Nephron (organoid): ENCODE data around the gene CPED1.
"Not testable (repeated sequence)": the region's sequence is repeated elsewhere in the genome, so short reads cannot be mapped to it uniquely, and the experiment has no call there.

Experiments
- H3K27ac Mint-ChIP-seq, 3 experiments: 2 replicates each; pipeline ENCODE4 v1.8.0; 2020; ENCODE audit warnings: mixed read lengths in 3 of 3, mild to moderate bottlenecking in 2 of 3, moderate library complexity in 1 of 3
- H3K27me3 Mint-ChIP-seq: 2 replicates; pipeline ENCODE4 v1.8.0; 2021; ENCODE audit warnings: low read depth, mild to moderate bottlenecking, moderate library complexity, mixed read lengths
- H3K36me3 Mint-ChIP-seq: 2 replicates; pipeline ENCODE4 v1.8.0; 2020; ENCODE audit warnings: low read depth, mixed read lengths
- H3K4me1 Mint-ChIP-seq: 2 replicates; pipeline ENCODE4 v1.8.0; 2020; ENCODE audit warnings: mixed read lengths
- H3K4me3 Mint-ChIP-seq, 3 experiments: 2 replicates each; pipeline ENCODE4 v1.8.0; 2020; ENCODE audit warnings: mild to moderate bottlenecking in 3 of 3, mixed read lengths in 3 of 3, moderate library complexity in 2 of 3
- H3K9me3 Mint-ChIP-seq: 2 replicates; pipeline ENCODE4 v1.8.0; 2020; ENCODE audit warnings: mixed read lengths
- TF ChIP-seq, protein P1 (sequence below), 3 experiments: fragments of 200-600 bp; sonication (generic); IDR thresholded peaks; one replicate each; pipeline ENCODE4 v1.5.0; 2021; ENCODE audit warnings: antibody characterized with exemption in 3 of 3; ENCODE audit not compliant: unreplicated experiment in 3 of 3

CPED1 gene

GRCh38 chr7:121003986-121004685 lies 15.6 kb downstream of the CPED1 start:
- H3K36me3 Mint-ChIP-seq = peaks cover 14% of the 10 kb centered on the region
- H3K27me3 Mint-ChIP-seq = peaks cover 6% of the 10 kb centered on the region
- TF ChIP-seq, protein P1, sequence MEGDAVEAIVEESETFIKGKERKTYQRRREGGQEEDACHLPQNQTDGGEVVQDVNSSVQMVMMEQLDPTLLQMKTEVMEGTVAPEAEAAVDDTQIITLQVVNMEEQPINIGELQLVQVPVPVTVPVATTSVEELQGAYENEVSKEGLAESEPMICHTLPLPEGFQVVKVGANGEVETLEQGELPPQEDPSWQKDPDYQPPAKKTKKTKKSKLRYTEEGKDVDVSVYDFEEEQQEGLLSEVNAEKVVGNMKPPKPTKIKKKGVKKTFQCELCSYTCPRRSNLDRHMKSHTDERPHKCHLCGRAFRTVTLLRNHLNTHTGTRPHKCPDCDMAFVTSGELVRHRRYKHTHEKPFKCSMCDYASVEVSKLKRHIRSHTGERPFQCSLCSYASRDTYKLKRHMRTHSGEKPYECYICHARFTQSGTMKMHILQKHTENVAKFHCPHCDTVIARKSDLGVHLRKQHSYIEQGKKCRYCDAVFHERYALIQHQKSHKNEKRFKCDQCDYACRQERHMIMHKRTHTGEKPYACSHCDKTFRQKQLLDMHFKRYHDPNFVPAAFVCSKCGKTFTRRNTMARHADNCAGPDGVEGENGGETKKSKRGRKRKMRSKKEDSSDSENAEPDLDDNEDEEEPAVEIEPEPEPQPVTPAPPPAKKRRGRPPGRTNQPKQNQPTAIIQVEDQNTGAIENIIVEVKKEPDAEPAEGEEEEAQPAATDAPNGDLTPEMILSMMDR (IDR thresholded peaks at IDR 0.05; ENCODE audit: unreplicated experiment in 3 of 3) = no peak
- H3K4me3 Mint-ChIP-seq = no peak overlapping the region
- H3K4me1 Mint-ChIP-seq = peaks cover 53% of the 10 kb centered on the region
- no peaks in the 10 kb centered on the region for H3K9me3 Mint-ChIP-seq
- H3K27ac Mint-ChIP-seq = peak overlapping the region in 1 of 3 experiments; percentile 18

GRCh38 chr7:121005058-121005457 lies 16.5 kb downstream of the CPED1 start:
- not testable (repeated sequence) for H3K4me3 Mint-ChIP-seq, H3K27me3 Mint-ChIP-seq, H3K9me3 Mint-ChIP-seq, H3K27ac Mint-ChIP-seq
- Mint-ChIP-seq H3K4me1 (peaks cover 51% of the 10 kb centered on the region), H3K36me3 (peaks cover 14% of the 10 kb centered on the region)

DNA sequence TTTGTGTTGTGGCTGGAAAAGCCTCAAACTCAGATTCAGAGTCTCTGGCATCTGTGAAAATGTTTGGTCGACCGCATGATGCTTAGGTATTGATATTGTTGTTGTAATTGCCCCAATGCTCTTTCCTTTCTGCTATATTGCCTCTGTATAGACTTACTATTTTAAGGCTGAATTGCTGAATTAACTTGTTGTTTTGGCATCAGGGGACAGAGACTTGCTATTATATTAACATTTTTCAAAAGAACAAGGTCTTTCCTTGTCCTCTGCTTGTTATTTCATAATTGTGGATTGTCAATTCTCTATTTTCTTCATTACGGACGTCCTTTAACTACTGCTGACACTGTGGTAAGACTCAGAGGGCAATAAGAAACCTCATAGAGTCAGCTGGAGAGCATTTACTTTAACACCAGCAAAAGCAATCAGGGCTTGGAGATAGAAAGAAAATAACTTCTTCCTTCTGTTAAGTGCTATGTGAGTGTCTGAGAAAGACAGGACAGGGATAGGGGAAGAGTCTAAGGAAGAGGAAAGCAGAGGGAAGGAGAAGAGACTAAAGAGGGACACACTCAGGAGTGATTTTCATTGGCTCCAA lies 17.6 kb downstream of the CPED1 start:
- Mint-ChIP-seq H3K27me3 (peaks cover 6% of the 10 kb centered on the region), H3K9me3 (no peaks in the 10 kb centered on the region), H3K4me3 (no peak overlapping the region), H3K4me1 (peaks cover 42% of the 10 kb centered on the region), H3K36me3 (peaks cover 14% of the 10 kb centered on the region), H3K27ac (peak overlapping the region; percentile 35 to 66 (median 65))
- TF ChIP-seq, protein P1 (IDR thresholded peaks at IDR 0.05; ENCODE audit: unreplicated experiment in 3 of 3) = no peak

- TF ChIP-seq, protein P1 (IDR thresholded peaks at IDR 0.05; ENCODE audit: unreplicated experiment in 3 of 3) = no peak
- Mint-ChIP-seq H3K9me3 (no peaks in the 10 kb centered on the region), H3K4me3 (no peak overlapping the region), H3K4me1 (peaks cover 37% of the 10 kb centered on the region), H3K36me3 (peaks cover 14% of the 10 kb centered on the region), H3K27me3 (peaks cover 6% of the 10 kb centered on the region), H3K27ac (peak overlapping the region; percentile 35 to 66 (median 65))
These were observed 18.3 kb downstream of the CPED1 start for GRCh38 chr7:121006711-121007315.

DNA sequence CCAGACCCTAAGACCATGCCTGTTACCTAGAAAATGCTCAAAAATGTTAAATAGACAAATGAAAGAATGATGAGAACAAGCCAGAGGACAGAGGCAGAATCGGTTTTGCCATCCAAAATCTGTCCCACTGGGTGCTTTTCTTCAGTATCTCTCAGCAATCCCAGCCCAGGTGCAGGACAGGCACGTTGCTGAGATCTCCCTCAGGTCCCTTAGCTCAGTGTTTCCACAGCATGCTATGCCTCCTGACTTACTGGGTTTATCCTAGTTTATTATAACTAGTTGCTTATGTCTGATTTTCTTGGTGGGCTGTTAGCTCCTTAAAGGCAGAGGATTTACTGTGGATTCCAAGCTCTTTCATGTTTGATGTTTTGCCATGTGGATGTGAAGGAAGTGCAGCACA lies 20.3 kb downstream of the CPED1 start:
- Mint-ChIP-seq H3K4me1 (peaks cover 32% of the 10 kb centered on the region), H3K27me3 (peaks cover 6% of the 10 kb centered on the region), H3K36me3 (peaks cover 11% of the 10 kb centered on the region), H3K9me3 (no peaks in the 10 kb centered on the region), H3K4me3 (no peak overlapping the region), H3K27ac (peak overlapping the region in 2 of 3 experiments; percentile 32 to 60)
- TF ChIP-seq, protein P1 (IDR thresholded peaks at IDR 0.05; ENCODE audit: unreplicated experiment in 3 of 3) = no peak

GRCh38 chr7:121011401-121011800 lies 22.9 kb downstream of the CPED1 start:
- H3K27me3 Mint-ChIP-seq = peaks cover 3% of the 10 kb centered on the region
- H3K4me1 Mint-ChIP-seq = peaks cover 36% of the 10 kb centered on the region
- TF ChIP-seq, protein P1 (IDR thresholded peaks at IDR 0.05; ENCODE audit: unreplicated experiment in 3 of 3) = no peak
- H3K9me3 Mint-ChIP-seq = no peaks in the 10 kb centered on the region
- H3K4me3 Mint-ChIP-seq = no peak overlapping the region
- peaks cover 13% of the 10 kb centered on the region for H3K36me3 Mint-ChIP-seq
- H3K27ac Mint-ChIP-seq = peak overlapping the region in 1 of 3 experiments; percentile 24
